Left ventricle myocardium inferior (tissue), 1 donor: ENCODE results near the gene SLC1A3. TPM values are rescaled to one million over a fixed set of nuclear protein-coding genes. Genes with fewer than 3 reads are reported as not detected.
A peak's percentile ranks its signal among the peaks of the same experiment; 100 is the strongest.

Source experiments
- DNase-seq: peaks from one replicate; pipeline ENCODE4 v3.0.0-alpha.2; 2020
- H3K27ac ChIP-seq: fragments of 200-600 bp; replicated peaks from 2 replicates; pipeline ENCODE4 v1.8.0; 2021
- H3K27me3 ChIP-seq: fragments of 200-600 bp; 2 replicates; pipeline ENCODE4 v1.8.0; 2021; ENCODE audit warnings: low read depth
- H3K36me3 ChIP-seq: fragments of 200-600 bp; 2 replicates; pipeline ENCODE4 v1.8.0; 2021
- H3K4me1 ChIP-seq: fragments of 200-600 bp; 2 replicates; pipeline ENCODE4 v1.8.0; 2021
- H3K4me3 ChIP-seq: fragments of 200-600 bp; 2 replicates; pipeline ENCODE4 v1.8.0; 2021; ENCODE audit warnings: mild to moderate bottlenecking, moderate library complexity
- H3K9me3 ChIP-seq: fragments of 200-600 bp; replicated peaks from 2 replicates; pipeline ENCODE4 v1.8.0; 2021
- CTCF ChIP-seq: fragments of 200-600 bp; IDR thresholded peaks from 2 replicates; pipeline ENCODE4 v1.8.0; 2021; ENCODE audit warnings: antibody characterized with exemption, mild to moderate bottlenecking, borderline replicate concordance
- intact Hi-C: fragments of 100-400 bp; cut with micrococcal nuclease; formaldehyde crosslinking; loops from one replicate; pipeline ENCODE4 v1.11.0; 2022
- total RNA-seq: library from RNA; stranded (reverse); fragmentation: NEBNext Ultra II Directional; extraction: Animal tissue kit (Norgen Biotek cat#: 25700); gene quantifications from one replicate; pipeline ENCODE4 v1.2.1, GENCODE V29; 2021
- donor health status: DM: no; HTN: yes; CAD: no; lungs with severe emphysema.

SLC1A3 gene
- total RNA-seq, 1 donor from 2014 or later: 144 TPM

GRCh38 chr5:36659411-36659810, 53.0 kb downstream of the SLC1A3 start:
- H3K27ac ChIP-seq: peak overlapping the region; percentile 91
- no peak overlapping the region for H3K4me3 ChIP-seq
- no peaks in the 10 kb centered on the region for H3K9me3 ChIP-seq
- H3K4me1 ChIP-seq: peaks cover 67% of the 10 kb centered on the region
- intact Hi-C loops: no loop called here
- no peak for TF ChIP-seq CTCF
- no peak for DNase-seq
- no peaks in the 10 kb centered on the region for H3K27me3 ChIP-seq
- H3K36me3 ChIP-seq: no peaks in the 10 kb centered on the region

- no peaks in the 10 kb centered on the region for H3K27me3 ChIP-seq
- H3K27ac ChIP-seq: no peak overlapping the region
- DNase-seq: no peak
- intact Hi-C loops: no loop called here
- H3K36me3 ChIP-seq: no peaks in the 10 kb centered on the region
- TF ChIP-seq CTCF: no peak
- H3K9me3 ChIP-seq: no peaks in the 10 kb centered on the region
- no peak overlapping the region for H3K4me3 ChIP-seq
- peaks cover 67% of the 10 kb centered on the region for H3K4me1 ChIP-seq
Observed at GRCh38 chr5:36660397-36661049, 54.1 kb downstream of the SLC1A3 start.

- H3K4me1 ChIP-seq: peaks cover 63% of the 10 kb centered on the region
- no peak overlapping the region for H3K4me3 ChIP-seq
- H3K27me3 ChIP-seq: no peaks in the 10 kb centered on the region
- no peak for TF ChIP-seq CTCF
- no peaks in the 10 kb centered on the region for H3K36me3 ChIP-seq
- no peak overlapping the region for H3K27ac ChIP-seq
- intact Hi-C loops: no loop called here
- no peaks in the 10 kb centered on the region for H3K9me3 ChIP-seq
- DNase-seq: no peak
Observed at GRCh38 chr5:36661456-36662220, 55.2 kb downstream of the SLC1A3 start.

- H3K9me3 ChIP-seq: no peaks in the 10 kb centered on the region
- H3K4me3 ChIP-seq: no peak overlapping the region
- H3K27me3 ChIP-seq: no peaks in the 10 kb centered on the region
- intact Hi-C loops: no loop called here
- DNase-seq: no peak
- H3K4me1 ChIP-seq: peaks cover 55% of the 10 kb centered on the region
- H3K27ac ChIP-seq: no peak overlapping the region
- H3K36me3 ChIP-seq: no peaks in the 10 kb centered on the region
- no peak for TF ChIP-seq CTCF
Observed at GRCh38 chr5:36662291-36662851, 56.0 kb downstream of the SLC1A3 start.

- peaks cover 44% of the 10 kb centered on the region for H3K4me1 ChIP-seq
- no peak for TF ChIP-seq CTCF
- no peak for DNase-seq
- no peaks in the 10 kb centered on the region for H3K36me3 ChIP-seq
- H3K27me3 ChIP-seq: no peaks in the 10 kb centered on the region
- no peak overlapping the region for H3K4me3 ChIP-seq
- no peaks in the 10 kb centered on the region for H3K9me3 ChIP-seq
- intact Hi-C loops: no loop called here
- H3K27ac ChIP-seq: peak overlapping the region; percentile 14
Observed at GRCh38 chr5:36664766-36665165, 58.4 kb downstream of the SLC1A3 start.
